ENCODE data around the gene ISG15. TPM values are rescaled to one million over a fixed set of nuclear protein-coding genes. Genes with fewer than 3 reads are reported as not detected.

Gene ISG15
- total RNA-seq, 6 experiments from 2014 or later = 38.4 to 89.1 (median 42.1) TPM

- Mint-ChIP-seq H3K27me3 (ENCODE audit: insufficient read depth) (peaks cover 5% of the 10 kb centered on the region), H3K4me1 (ENCODE audit: low read depth) (peaks cover 16% of the 10 kb centered on the region), H3K4me3 (peak within 1 kb of the TSS; percentile 83), H3K36me3 (ENCODE audit: low read depth) (no peaks in the 10 kb centered on the region), H3K9me3 (no peaks in the 10 kb centered on the region), H3K27ac (peak within 1 kb of the TSS; percentile 93)
- TF ChIP-seq CTCF (IDR thresholded peaks at IDR 0.05) = no peak; the same call in 1 of the 2 replicates
- DNase-seq = peak; percentile 88
These were observed 13.5 kb upstream of the ISG15 start, which contains the start of gene HES4 for GRCh38 chr1:999725-1000356. HES4 (minus strand) TSS chr1:1000097; CDS start chr1:999973, 124 bp downstream.

- peaks cover 4% of the 10 kb centered on the region; the same call in 1 of the 2 replicates for H3K27me3 Mint-ChIP-seq (ENCODE audit: insufficient read depth)
- H3K27ac Mint-ChIP-seq = peak overlapping the region; percentile 93
- H3K9me3 Mint-ChIP-seq = no peaks in the 10 kb centered on the region
- H3K4me1 Mint-ChIP-seq (ENCODE audit: low read depth) = peaks cover 22% of the 10 kb centered on the region
- DNase-seq = peak; percentile 80
- TF ChIP-seq CTCF (IDR thresholded peaks at IDR 0.05) = no peak
- no peaks in the 10 kb centered on the region for H3K36me3 Mint-ChIP-seq (ENCODE audit: low read depth)
- peak overlapping the region; percentile 83 for H3K4me3 Mint-ChIP-seq
These were observed 12.8 kb upstream of the ISG15 start for GRCh38 chr1:1000357-1001056.

- TF ChIP-seq CTCF (IDR thresholded peaks at IDR 0.05) = no peak
- H3K9me3 Mint-ChIP-seq = no peaks in the 10 kb centered on the region
- DNase-seq = no peak
These were observed 12.1 kb upstream of the ISG15 start for GRCh38 chr1:1001057-1001783.

GRCh38 chr1:1003618-1004419 lies 9.5 kb upstream of the ISG15 start:
- no peak for DNase-seq
- Mint-ChIP-seq H3K27ac (no peak overlapping the region), H3K4me1 (ENCODE audit: low read depth) (peaks cover 17% of the 10 kb centered on the region), H3K9me3 (no peaks in the 10 kb centered on the region), H3K27me3 (ENCODE audit: insufficient read depth) (peaks cover 4% of the 10 kb centered on the region; the same call in 1 of the 2 replicates), H3K4me3 (no peak overlapping the region), H3K36me3 (ENCODE audit: low read depth) (no peaks in the 10 kb centered on the region)
- TF ChIP-seq CTCF (IDR thresholded peaks at IDR 0.05) = no peak

More at GRCh38 chr1:1001057-1001783, 12.1 kb upstream of the ISG15 start:
- H3K4me1 Mint-ChIP-seq (ENCODE audit: low read depth) = peaks cover 17% of the 10 kb centered on the region
- H3K4me3 Mint-ChIP-seq = peak overlapping the region; percentile 83
- peak overlapping the region; percentile 93 for H3K27ac Mint-ChIP-seq
- H3K27me3 Mint-ChIP-seq (ENCODE audit: insufficient read depth) = peaks cover 4% of the 10 kb centered on the region; the same call in 1 of the 2 replicates
- no peaks in the 10 kb centered on the region for H3K36me3 Mint-ChIP-seq (ENCODE audit: low read depth)

GRCh38 chr1:1004420-1004779 lies 8.9 kb upstream of the ISG15 start:
- no peaks in the 10 kb centered on the region for H3K36me3 Mint-ChIP-seq (ENCODE audit: low read depth)
- no peak overlapping the region for H3K4me3 Mint-ChIP-seq
- H3K27me3 Mint-ChIP-seq (ENCODE audit: insufficient read depth) = peaks cover 4% of the 10 kb centered on the region; the same call in 1 of the 2 replicates
- no peak for DNase-seq
- H3K27ac Mint-ChIP-seq = no peak overlapping the region
- H3K4me1 Mint-ChIP-seq (ENCODE audit: low read depth) = peaks cover 17% of the 10 kb centered on the region
- H3K9me3 Mint-ChIP-seq = no peaks in the 10 kb centered on the region
- TF ChIP-seq CTCF (IDR thresholded peaks at IDR 0.05) = no peak

All from HFFc6 (cell line).